HG03521 (cell line): ENCODE measurements around the gene ISM2.
A peak's percentile ranks its signal among the peaks of the same experiment; 100 is the strongest.
"Not testable (repeated sequence)": the region's sequence is repeated elsewhere in the genome, so short reads cannot be mapped to it uniquely, and the experiment has no call there.

Experiments
- ATAC-seq: cut with Tn5 transposase; IDR thresholded peaks from one replicate; pipeline ENCODE4 v1.9.1; 2021; ENCODE audit warnings: mild to moderate bottlenecking, moderate library complexity; ENCODE audit not compliant: unreplicated experiment

ISM2 gene

DNA sequence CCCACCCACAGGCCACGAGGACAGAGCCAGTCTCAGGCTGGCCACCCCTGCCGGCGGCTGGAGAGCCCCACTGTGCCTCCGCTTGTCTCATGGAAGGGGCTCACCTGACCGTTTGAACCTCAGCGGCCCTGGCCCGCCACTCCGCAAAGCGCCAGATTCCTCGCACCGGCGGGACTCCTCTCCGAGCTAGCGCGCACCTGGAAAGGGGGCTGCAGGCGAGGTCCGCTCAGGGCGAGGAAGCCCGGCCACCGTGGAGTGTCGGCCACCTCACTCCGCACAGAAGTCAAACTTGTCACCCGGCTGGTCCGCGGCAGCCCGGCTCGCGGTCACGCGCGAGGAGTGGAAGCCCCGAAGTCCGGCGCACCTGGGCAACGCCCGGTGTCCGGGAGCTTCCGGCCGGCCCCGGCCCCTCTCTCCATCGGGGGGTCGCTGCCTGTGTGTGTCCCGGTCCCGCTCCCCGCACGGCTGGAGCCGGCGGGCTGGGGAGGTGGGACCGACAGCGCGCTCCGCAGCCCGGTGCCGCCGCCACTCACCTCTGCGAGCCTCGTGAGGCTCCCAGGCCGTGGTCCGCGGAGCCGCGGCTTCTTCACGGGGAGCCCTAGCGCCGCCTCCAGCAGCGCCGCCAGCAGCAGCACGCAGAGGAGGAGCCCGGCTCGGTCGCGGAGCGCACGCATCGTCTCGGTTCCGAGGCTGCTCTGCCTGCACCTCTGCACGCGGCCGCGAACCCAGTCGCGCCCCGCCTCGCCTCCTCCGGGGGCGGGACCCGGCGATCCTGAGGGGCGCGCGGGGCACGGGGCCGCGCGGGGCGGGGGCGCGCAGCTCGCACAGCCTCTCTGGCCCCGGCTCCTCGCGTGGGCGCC, at the start of gene ISM2:
Gene ISM2, minus strand, starts transcription at position 697 of the 860 bp plus-strand sequence. Its CDS starts 23 bp downstream, at position 674.
- ATAC-seq: peak; percentile 49

DNA sequence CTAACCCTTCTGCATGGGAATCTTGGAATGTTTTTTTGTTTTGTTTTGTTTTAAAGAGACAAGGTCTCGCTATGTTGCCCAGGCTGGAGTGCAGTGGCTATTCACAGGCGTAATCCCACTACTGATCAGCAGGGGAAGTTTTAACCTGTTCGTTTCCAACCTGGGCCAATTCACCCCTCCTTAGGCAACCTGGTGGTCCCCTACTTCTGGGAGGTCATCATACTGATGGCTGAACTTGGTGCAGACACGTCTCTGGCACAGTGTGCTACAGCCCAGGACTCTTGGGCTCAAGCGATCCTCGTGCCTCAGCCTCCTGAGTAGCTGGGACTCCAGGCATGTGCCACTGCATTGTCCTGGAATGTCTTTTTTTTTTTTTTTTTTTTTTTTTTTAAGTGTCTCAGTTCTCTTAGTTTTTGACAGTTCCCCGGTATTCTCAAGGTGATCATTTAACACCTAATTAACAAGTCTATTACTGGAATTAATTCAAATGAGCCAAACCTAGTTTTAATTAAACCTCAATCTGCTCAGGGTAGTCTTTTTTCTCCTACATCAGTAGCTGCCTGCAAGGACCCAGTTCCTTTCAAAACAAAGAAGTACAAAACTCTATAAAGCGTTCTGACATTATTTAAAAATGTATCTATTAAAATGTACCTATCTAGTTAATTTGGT, 49.0 kb upstream of the ISM2 start:
- ATAC-seq: no peak

DNA sequence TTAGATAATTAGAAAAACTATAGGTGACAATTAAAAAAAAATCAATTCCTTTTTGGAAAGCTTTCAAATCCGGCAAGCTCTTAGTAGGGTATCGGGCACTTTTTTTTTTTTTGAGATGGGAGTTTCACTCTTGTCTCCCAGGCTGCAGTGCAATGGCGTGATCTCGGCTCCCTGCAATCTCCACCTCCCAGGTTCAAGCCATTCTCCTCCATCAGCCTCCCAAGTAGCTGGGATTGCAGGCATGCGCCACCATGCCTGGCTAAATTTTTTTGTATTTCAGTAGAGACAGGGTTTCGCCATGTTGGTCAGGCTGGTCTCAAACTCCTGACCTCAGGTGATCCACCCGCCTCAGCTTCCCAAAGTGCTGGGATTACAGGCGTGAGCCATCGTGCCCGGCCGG, 46.6 kb upstream of the ISM2 start:
- not testable (repeated sequence) for ATAC-seq

DNA sequence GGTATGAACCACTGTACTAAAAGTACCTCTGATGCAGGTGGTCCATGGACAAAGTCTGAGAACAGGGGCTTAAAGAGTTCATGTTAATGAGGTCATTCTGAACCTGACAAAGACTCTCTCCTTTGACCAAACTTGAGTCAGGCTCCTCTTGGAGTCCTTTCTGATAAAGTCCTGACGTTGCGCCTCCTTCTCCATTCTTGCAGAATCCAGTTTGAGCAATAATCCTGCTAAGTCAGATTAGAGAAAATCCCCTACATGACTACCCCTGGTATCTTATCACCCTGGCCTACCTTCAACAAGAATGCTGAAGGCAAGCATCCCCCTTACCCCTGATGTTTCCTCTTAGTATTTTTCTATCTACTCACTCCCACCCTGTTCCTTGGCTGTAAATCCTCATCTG, 46.0 kb upstream of the ISM2 start:
- no peak for ATAC-seq

DNA sequence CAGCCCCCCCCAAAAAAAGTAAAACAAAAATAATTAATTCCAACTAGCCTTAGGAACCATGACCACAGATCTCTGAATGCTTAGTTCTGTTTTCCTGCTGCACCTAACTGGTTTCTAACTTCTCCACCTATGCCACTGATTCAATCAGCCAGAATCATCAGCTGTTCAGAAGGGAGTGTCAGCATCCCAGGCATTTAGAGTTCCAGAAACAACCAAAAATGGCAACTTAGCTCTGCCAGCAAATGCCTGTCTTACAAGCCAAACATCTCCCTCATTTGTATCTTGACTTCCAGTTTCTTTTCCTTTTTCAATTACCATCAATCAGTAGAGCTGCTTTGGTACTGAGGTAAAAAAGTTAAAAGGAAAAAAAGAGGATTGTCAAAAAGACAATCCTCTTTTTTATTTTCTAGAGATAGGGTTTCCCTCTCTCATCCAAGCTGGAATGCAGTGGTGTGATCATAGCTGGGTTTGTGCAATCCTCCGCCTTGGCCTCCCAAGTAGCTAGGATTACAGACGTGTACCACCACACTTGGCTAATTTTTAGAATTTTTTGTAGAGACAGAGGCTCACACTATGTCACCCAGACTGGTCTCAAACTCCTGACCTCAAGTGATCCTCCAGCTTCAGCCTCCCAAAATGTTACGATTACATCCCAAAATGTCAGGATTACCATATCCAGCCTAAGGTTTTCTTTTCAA, 45.2 kb upstream of the ISM2 start:
- no peak for ATAC-seq

DNA sequence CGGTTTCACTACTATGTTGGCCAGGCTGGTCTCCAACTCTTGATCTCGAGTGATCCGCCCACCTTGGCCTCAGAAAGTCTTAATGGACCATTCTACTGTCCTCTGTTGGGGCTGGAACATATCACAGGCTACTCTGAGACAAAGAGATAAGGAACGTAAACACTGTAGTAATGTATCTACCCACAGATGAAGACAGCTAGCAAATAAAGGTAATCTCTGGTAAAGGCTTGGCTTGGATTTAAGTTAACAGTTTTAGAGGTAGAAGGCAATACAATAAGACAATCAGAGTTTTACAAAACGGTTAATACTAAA, 44.6 kb upstream of the ISM2 start:
- ATAC-seq: no peak

DNA sequence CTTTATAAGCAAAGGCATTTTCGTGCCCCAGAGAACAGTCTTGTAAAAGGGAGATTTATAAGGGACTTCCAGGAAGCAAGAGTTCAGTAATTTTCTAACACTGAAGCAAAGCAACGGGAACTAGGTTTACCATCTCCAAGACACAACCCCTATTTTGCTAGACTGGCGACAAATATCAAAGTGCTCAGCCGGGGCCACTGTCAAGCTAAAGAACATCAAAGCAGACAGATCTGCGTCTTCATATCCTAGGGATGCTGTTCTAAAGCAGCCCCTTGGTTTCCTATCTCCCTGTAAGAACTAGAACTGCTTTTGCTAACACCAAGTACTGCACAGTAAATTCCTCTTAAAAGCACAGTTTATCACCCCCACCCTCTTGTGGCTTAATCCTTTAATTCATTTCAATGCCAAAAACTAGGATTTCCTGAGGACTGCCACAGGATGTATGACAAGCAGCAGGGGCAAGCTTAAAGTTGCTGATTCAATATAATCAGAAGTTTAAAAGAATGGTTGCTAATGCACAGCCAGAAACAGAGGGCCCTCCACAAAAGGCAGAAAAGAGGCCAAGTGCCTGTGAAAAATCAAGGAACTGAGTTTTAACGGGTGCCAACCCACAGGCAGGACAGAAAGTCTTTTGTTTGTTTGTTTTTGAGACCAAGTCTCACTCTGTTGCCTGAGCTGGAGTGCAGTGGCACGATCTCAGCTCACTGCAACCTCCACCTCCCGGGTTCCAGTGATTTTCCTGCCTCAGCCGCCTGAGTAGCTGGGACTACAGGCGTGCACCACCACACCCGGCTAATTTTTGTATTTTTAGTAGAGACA, 44.0 kb upstream of the ISM2 start:
- no peak for ATAC-seq

DNA sequence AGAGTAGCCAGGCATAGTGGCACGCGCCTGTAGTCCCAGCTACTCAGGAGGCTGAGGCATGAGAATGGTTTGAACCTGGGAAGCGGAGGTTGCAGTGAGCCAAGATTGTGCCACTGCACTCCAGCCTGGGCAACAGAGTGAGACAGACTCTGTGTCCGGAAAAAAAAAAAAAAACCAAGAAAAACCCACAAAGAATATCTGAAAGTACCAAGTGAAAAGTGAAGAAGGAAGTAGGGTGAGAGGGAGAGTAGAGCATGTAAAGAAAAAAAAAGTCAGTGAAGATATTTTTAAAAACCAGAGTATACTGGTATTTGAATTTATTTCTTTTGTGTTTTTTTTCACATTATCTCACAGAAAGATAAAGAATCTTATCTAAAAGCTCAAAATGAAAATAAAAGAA, 43.3 kb upstream of the ISM2 start:
- ATAC-seq: no peak

DNA sequence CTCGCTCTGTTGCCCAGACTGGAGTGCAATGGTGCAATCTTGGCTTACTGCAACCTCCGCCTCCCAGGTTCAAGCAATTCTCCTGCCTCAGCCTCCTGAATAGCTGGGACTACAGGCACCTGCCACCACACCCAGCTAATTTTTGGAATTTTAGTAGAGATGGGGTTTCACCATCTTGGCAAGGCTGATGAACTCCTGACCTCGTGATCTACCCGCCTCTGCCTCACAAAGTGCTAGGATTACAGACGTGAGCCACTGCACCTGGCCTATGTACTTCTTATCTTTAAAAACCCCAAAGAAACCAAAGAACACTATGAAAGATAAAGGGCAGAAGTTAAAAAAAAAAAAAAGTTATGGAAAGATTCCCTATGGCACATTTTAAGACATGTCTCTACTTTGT, 38.3 kb upstream of the ISM2 start:
- ATAC-seq: not testable (repeated sequence)

DNA sequence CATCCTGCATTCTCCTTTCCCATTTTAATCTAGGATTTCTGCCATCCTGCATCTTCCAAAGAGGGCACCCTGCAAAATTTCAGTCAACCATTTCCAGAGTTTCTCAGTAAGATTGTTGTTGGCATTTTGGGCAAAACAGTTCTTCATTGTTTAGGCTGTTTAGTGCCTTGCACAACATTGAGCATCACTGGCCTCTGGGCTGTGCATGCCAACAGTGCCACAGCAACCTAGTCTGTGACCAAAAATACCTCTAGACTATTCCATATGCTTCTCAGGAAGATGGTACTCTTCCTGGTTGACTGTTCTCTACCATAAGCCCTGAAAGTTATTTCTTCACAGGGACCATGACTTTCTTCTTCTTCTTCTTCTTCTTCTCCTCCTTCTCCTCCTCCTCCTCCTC, 32.5 kb upstream of the ISM2 start:
- no peak for ATAC-seq

DNA sequence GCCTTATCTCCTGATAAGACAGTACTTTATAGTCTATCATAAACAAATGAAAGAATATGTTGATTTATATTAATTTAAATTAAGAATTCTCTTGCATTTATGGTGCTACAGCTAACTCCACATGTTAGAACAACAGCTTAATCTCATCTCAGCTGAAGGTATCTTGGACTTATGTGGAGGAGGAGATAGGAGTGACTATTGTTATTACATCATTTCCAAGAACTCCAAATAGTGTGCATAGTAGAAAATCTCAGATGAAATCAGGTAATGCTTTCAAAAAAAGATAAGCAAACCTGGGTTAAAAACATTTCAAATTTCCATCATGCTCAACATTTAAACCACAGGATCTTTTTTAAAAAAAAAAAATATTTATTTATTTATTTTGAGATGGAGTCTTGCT, 31.3 kb upstream of the ISM2 start:
- ATAC-seq: no peak

DNA sequence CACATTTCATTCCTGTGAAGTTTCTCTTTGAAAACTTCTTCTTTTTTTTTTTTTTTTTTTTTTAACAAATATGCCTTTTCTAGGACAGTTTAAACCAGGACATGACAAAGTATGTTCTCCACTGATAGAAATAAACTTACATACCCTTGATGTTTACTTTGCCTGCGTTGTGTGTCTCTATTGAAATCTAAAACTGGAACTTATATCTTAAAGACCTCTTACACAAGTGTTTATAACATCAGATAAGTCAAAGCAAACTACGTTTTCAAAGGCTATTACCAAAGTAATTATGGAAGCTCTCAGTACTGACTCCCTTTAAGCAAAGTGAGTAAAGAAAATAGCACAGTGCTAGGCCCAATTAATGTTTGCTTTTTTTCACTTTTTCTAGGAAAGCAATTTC, 30.6 kb upstream of the ISM2 start:
- no peak for ATAC-seq

DNA sequence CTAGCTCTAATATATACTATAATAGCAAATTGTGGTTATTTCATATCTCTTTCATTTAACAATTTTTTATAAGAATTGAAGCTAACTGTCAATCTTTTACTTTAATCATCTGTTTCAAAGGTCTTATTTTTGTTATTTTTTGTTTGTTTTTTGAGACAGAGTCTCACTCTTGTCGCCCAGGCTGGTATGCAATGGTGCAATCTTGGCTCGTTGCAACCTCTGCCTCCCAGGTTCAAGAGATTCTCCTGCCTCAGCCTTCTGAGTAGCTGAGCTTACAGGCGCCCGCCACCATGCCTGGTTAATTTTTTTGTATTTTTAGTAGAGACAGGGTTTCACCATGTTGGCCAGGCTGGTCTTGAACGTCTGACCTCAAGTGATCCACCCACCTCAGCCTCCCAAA, 30.1 kb upstream of the ISM2 start:
- not testable (repeated sequence) for ATAC-seq

DNA sequence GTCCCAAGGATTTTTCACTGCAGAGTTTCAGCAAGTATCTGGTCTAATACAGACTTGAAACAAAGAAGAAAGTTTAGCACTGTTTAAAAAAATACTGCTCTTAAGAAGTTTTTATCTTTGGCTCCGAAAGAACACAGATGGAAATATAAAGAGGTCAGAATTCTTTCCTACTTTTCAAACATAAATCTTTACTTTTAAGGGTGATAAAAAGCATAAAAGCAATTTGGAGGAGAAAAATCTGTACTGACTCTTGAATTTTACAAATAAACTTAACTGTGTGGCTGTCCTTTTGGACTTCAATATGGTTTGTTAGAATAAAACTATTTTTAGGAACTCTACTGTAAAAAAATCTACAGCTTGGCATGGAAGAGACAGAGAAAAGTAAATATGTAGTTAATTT, 27.6 kb upstream of the ISM2 start:
- no peak for ATAC-seq

DNA sequence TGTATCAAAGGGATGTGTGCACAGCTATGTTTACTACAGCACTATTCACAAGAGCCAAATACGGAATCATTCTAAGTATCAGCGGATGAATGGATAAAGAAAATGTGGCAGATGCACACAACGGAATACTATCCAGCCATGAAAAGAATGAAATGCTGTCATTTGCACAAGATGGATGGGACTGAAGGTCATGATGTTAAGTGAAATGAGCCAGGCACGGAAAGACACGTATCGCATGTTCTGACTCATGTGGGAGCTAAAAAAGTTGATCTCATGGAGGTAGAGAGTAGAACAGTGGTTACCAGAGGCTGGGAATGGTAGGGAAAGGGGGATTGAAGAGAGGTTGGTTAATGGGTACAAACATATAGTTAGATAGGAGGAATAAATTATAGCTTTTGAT, 25.9 kb upstream of the ISM2 start:
- no peak for ATAC-seq

DNA sequence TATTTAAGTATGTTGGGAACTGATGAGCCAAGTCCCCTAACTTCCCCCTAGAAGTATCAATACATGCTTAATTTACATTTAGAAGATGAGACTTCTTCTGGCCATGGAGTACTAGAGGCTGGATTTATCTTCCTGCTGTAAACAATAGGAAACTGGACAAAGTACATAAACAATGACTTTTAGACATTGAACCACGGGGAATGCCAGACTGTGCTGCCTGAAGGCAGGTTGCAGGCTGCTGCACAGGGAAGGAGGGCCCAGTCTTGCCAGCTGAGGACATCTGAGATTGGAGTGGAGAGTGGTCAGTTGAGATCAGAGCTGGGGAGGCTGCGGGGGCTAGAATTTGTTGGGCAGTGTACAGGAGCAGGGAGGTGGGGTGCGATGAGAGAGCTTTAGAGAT, 24.5 kb upstream of the ISM2 start:
- ATAC-seq: no peak

DNA sequence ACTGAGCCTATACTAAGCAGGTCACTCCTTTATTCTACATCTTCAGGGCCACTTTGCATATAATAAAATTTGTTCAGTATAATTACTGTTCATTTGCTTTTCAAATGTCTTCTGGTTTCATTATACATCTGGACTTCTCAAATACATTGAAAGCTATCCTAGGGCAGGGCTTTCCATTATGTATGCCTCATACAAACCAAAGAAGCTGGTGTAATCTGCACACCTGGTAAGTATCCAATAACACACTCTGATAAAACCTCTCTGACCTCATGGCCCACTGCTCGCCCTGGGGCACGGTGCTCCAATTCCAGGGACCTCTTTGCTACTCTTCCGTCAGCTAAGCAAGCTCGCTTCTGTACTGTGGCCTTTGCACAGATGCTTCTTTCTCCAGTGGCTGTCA, 21.9 kb upstream of the ISM2 start:
- no peak for ATAC-seq

DNA sequence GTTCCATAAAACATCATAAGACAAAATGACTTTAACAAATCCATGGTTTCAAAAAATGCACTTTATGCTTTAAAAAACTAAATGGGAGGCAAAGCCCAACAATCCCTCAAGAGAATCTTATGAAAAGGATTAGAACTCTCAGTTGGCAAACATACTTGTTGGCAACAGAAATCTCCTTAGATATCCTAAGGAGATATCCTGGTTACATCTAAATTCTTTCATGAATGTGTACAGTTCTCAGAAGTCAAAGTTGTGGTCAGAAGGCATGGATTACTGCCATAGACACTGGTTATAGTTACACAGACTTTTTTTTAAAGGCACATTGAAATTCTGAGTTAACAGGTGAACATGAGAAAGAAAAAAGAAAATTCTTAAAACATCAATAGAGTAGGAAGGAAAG, 17.5 kb upstream of the ISM2 start:
- ATAC-seq: no peak

DNA sequence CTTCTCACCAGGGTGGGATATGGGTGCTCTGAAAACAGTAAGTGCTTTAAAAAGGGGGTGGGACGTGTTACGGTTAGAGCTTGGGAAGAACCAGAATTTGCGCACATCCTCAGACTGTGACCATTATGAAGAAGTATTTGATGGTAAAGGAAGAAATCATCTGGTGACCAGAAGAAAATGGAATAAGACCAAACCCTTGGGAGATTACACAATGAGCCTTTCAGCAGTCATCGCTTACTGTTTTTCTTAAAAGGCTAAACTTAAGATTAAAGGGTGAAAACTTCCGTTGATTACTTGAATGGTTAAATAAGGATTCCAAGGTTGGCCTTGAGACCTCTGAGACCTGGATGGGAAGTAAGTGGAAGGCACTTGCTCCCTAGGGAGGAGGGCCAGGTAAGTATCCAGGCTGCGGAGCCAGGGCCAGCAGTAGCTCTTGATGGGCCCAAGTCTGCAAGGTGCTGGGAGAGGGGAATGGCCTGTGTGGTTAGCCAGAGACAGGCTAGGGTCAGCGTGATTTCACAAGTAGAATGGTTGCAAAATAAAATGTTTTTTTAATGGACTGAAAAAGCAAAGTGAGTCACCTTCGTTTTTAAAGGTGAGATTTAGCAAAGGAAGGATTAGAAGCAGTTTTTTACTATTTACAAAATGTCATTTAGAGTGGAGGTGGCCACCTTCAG, 13.0 kb upstream of the ISM2 start:
- ATAC-seq: no peak

DNA sequence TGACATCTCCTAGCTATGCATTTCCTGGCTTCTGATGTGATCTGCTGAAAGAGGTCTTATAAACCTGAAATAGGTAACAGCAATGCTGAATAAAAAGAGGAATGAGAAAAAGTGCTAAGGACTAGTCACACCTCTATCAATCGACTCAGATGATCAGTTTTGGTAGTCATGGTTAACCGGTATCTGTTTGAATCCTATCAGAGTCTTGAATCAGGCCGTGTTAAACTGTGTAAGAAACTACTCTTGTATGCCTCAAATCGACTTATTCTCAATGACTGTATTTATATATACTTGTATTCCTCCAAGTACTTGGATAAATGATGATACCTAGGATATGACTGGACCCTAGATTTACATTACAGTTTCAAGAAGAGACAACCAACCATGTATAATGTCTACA, 10.8 kb upstream of the ISM2 start:
- ATAC-seq: no peak

DNA sequence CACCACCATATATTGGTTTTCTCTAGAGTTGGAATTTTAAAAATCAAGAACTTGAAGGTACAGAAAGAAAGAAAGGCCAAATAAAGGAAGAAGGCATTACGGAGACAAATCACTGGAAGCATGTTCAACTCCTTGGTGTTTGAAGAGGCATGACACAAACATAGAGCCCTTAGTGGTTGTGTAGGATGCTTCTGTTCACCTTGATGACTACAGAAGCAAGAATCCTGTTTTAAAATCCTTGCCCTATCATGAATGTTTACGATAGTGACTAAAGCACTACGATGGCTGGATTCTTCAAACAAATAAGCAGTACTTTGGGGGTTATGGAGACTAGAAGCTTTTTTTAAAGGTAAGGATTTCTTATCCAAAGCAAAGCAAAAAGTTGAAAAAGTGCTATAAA, 10.3 kb upstream of the ISM2 start:
- no peak for ATAC-seq
